ENCODE data around the gene MYO1C.

- TF ChIP-seq CTCF (conservative IDR thresholded peaks at IDR 0.05; ENCODE audit: low read length) (no peak), EZH2phosphoT487 (IDR thresholded peaks at IDR 0.05; ENCODE audit: borderline replicate concordance) (no peak)
Measured at GRCh38 chr17:1535737-1536136, 43.3 kb upstream of the MYO1C start.
